Measurements from ENCODE around the gene PODXL.
"Not testable (repeated sequence)": the region's sequence is repeated elsewhere in the genome, so short reads cannot be mapped to it uniquely, and the experiment has no call there.

PODXL gene

GRCh38 chr7:131487217-131487616 is 69.2 kb downstream of the PODXL start:
- DNase-seq = no peak

GRCh38 chr7:131486346-131486745 is 70.1 kb downstream of the PODXL start:
- DNase-seq = no peak

- no peak for DNase-seq
Measured at GRCh38 chr7:131483586-131483985, 72.8 kb downstream of the PODXL start.

- DNase-seq = no peak
Measured at GRCh38 chr7:131482800-131483199, 73.6 kb downstream of the PODXL start.

- DNase-seq = no peak
Measured at GRCh38 chr7:131480384-131481315, 75.8 kb downstream of the PODXL start.

GRCh38 chr7:131476740-131477139 is 79.7 kb downstream of the PODXL start:
- DNase-seq = no peak

GRCh38 chr7:131471250-131472004 is 85.0 kb downstream of the PODXL start:
- DNase-seq = no peak

GRCh38 chr7:131467788-131468187 is 88.6 kb downstream of the PODXL start:
- DNase-seq = no peak

- no peak for DNase-seq
Measured at GRCh38 chr7:131466735-131467365, 89.6 kb downstream of the PODXL start.

- not testable (repeated sequence) for DNase-seq
Measured at GRCh38 chr7:131462715-131463114, 93.7 kb downstream of the PODXL start.

- DNase-seq = no peak
Measured at GRCh38 chr7:131462059-131462458, 94.4 kb downstream of the PODXL start.

GRCh38 chr7:131459256-131459655 is 97.2 kb downstream of the PODXL start:
- no peak for DNase-seq

GRCh38 chr7:131456338-131456737 is 100.1 kb downstream of the PODXL start:
- DNase-seq = no peak

GRCh38 chr7:131455546-131455945 is 100.9 kb downstream of the PODXL start:
- no peak for DNase-seq

- DNase-seq = no peak
Measured at GRCh38 chr7:131455001-131455400, 101.4 kb downstream of the PODXL start.

- no peak for DNase-seq
Measured at GRCh38 chr7:131454498-131454897, 101.9 kb downstream of the PODXL start.

Data from CD4-positive, alpha-beta T cell treated with Interleukin-21 for 1 hour (primary cell).